Femur (tissue), 1 donor: Measurements from ENCODE around the gene ERC1.
A peak's percentile ranks its signal among the peaks of the same experiment; 100 is the strongest.

Experiments
- DNase-seq: peaks from one replicate; pipeline ENCODE4 v3.0.0-alpha.2; 2017

ERC1 gene

GRCh38 chr12:1419849-1420371 is 428.9 kb downstream of the ERC1 start:
- no peak for DNase-seq

- no peak for DNase-seq
Measured at GRCh38 chr12:1421091-1421846, 430.2 kb downstream of the ERC1 start.

GRCh38 chr12:1422604-1423315 is 431.7 kb downstream of the ERC1 start:
- no peak for DNase-seq

GRCh38 chr12:1424674-1425395 is 433.8 kb downstream of the ERC1 start:
- no peak for DNase-seq

- no peak for DNase-seq
Measured at GRCh38 chr12:1425396-1425729, 434.3 kb downstream of the ERC1 start.

- DNase-seq, result no peak
Measured at GRCh38 chr12:1428671-1429070, 437.6 kb downstream of the ERC1 start.

- DNase-seq, result no peak
Measured at GRCh38 chr12:1429980-1430379, 439.0 kb downstream of the ERC1 start.

- DNase-seq, result no peak
Measured at GRCh38 chr12:1434296-1434955, 443.4 kb downstream of the ERC1 start.

- DNase-seq, result no peak
Measured at GRCh38 chr12:1435044-1435443, 444.0 kb downstream of the ERC1 start.

GRCh38 chr12:1435456-1435855 is 444.4 kb downstream of the ERC1 start:
- DNase-seq, result no peak

GRCh38 chr12:1436015-1436414 is 445.0 kb downstream of the ERC1 start:
- no peak for DNase-seq

- DNase-seq, result no peak
Measured at GRCh38 chr12:1436981-1437380, 446.0 kb downstream of the ERC1 start.

- no peak for DNase-seq
Measured at GRCh38 chr12:1439201-1439600, 448.2 kb downstream of the ERC1 start.

- no peak for DNase-seq
Measured at GRCh38 chr12:1439687-1440086, 448.7 kb downstream of the ERC1 start.

- DNase-seq, result peak; percentile 44
Measured at GRCh38 chr12:1443421-1444141, 452.6 kb downstream of the ERC1 start.

- no peak for DNase-seq
Measured at GRCh38 chr12:1444142-1444516, 453.1 kb downstream of the ERC1 start.

- no peak for DNase-seq
Measured at GRCh38 chr12:1445807-1446206, 454.8 kb downstream of the ERC1 start.

GRCh38 chr12:1448336-1448735 is 457.3 kb downstream of the ERC1 start:
- DNase-seq, result no peak

- DNase-seq, result no peak
Measured at GRCh38 chr12:1453810-1454209, 462.8 kb downstream of the ERC1 start.

GRCh38 chr12:1456885-1457284 is 465.9 kb downstream of the ERC1 start:
- no peak for DNase-seq

GRCh38 chr12:1457901-1458300 is 466.9 kb downstream of the ERC1 start:
- no peak for DNase-seq

GRCh38 chr12:1459339-1459738 is 468.3 kb downstream of the ERC1 start:
- no peak for DNase-seq
